AG09319 (cell line): ENCODE results near the gene PITPNM3.

Experiments used
- DNase-seq: peaks from one replicate; pipeline ENCODE4 v3.0.0-alpha.2; 2010; ENCODE audit warnings: low read depth; ENCODE audit errors: extremely low read depth
- TF ChIP-seq, protein P1 (sequence below): IDR thresholded peaks from 2 replicates; pipeline ENCODE4 v1.5.1; 2011; ENCODE audit warnings: low read depth, mild to moderate bottlenecking, inconsistent platforms, low read length, moderate library complexity

The PITPNM3 gene

GRCh38 chr17:6463616-6464445 lies 92.5 kb downstream of the PITPNM3 start:
- TF ChIP-seq, protein P1, sequence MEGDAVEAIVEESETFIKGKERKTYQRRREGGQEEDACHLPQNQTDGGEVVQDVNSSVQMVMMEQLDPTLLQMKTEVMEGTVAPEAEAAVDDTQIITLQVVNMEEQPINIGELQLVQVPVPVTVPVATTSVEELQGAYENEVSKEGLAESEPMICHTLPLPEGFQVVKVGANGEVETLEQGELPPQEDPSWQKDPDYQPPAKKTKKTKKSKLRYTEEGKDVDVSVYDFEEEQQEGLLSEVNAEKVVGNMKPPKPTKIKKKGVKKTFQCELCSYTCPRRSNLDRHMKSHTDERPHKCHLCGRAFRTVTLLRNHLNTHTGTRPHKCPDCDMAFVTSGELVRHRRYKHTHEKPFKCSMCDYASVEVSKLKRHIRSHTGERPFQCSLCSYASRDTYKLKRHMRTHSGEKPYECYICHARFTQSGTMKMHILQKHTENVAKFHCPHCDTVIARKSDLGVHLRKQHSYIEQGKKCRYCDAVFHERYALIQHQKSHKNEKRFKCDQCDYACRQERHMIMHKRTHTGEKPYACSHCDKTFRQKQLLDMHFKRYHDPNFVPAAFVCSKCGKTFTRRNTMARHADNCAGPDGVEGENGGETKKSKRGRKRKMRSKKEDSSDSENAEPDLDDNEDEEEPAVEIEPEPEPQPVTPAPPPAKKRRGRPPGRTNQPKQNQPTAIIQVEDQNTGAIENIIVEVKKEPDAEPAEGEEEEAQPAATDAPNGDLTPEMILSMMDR, result no peak
- DNase-seq, result no peak

DNA sequence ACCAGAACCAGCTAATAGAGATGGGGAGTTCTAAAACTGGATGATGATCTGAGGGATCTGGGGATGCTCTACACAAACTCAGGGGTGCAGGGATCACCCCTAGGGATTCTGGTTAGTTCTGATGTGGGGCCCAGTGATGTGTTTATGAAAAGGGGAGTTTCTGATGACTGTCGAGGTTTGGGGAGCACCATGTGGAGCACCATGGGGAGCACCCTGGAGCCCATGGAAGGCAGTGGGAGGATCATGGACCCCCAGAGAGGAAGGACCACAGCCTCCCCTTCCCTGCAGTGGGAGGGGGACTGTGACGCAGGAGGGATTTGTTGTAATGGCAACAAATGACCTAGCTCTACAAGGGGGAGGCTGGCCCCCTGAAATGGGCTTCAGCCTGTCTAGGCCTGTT lies 93.7 kb downstream of the PITPNM3 start:
- DNase-seq, result no peak
- TF ChIP-seq, protein P1, result no peak

DNA sequence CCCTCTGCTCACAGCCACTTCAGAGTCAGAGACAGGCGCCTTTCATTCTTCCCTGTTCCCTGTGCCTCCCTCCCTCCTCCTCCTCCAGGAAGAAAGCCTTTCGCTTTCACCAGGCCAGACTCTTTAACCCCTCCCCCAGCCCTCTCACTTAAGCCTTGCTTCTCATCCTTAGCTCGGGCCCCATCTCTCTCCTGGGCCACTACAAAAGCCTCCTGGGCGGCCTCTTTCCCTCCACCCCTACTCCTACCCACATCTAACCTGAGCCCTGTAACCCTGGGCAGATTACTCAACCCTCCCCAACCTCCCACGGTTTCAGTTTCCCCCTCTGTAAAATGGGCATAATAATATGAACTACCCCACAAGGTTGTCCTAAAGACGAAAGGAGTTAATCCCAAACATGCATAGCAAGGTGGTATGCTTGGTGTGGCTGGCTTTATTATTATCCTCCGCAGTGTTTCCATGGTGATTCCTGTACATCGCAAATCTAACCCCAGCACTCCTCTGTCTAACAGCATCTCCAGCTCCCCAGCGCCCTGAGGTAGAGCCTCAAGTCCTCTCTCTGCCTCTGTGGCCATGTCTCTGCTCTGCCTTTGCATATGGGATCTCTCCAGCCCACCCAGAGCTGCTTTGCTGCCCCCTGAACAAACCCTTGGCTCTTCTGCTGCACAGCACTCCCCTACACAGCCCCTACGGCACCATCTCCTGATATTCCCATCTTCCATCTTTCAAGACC lies 94.4 kb downstream of the PITPNM3 start:
- DNase-seq, result no peak
- TF ChIP-seq, protein P1, result no peak

- TF ChIP-seq, protein P1, result no peak
- no peak for DNase-seq
Measured at GRCh38 chr17:6461246-6461645, 95.1 kb downstream of the PITPNM3 start.

DNA sequence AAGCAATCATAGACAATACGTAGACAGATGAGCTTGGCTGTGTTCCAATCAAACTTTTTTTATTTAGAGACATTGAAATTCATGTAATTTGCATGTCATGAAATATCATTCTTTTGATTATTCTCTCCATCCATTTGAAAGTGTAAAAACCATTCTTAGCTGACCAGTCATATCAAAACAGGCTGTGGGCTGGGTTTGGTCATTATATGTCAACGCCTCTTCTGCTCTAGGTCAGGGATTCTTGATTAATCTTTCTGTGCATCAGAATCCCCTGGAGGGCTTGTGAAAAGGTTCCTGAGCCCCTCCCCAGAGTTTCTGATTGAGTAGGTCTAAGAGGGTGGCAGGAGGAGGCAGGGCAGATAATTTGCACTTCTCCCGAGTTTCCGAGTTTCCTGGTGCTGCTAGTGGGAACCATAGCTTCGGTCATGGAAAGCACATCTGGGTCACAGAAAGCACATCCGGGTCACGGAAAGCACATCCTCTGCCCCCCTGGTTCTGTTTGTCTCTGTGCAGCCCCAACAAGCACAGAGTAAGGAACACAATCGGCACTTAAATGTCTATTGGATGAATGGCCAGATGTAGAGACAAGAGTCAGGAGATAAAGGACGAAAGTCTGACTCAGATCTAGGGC lies 95.7 kb downstream of the PITPNM3 start:
- DNase-seq, result no peak
- TF ChIP-seq, protein P1, result no peak

GRCh38 chr17:6458460-6458950 lies 97.8 kb downstream of the PITPNM3 start:
- no peak for DNase-seq
- TF ChIP-seq, protein P1, result no peak
